Mucosa of stomach (tissue), 1 donor: ENCODE results near the gene GOLGA8N.

Experiments
- H3K27me3 ChIP-seq: one replicate; pipeline ENCODE4 v1.7.0; 2013; ENCODE audit warnings: mild to moderate bottlenecking, low read length; ENCODE audit not compliant: control insufficient read depth, insufficient read depth
- H3K36me3 ChIP-seq: one replicate; pipeline ENCODE4 v1.7.0; 2013; ENCODE audit warnings: low read length; ENCODE audit not compliant: control insufficient read depth, insufficient read depth
- H3K4me1 ChIP-seq: one replicate; pipeline ENCODE4 v1.7.0; 2013; ENCODE audit warnings: mild to moderate bottlenecking, low read length; ENCODE audit not compliant: control insufficient read depth, insufficient read depth
- H3K4me3 ChIP-seq: one replicate; pipeline ENCODE4 v1.7.0; 2013; ENCODE audit warnings: low read length
- H3K9ac ChIP-seq: one replicate; pipeline ENCODE4 v1.7.0; 2013; ENCODE audit warnings: mild to moderate bottlenecking, low read length, moderate library complexity
- H3K9me3 ChIP-seq: one replicate; pipeline ENCODE4 v1.7.0; 2013; ENCODE audit warnings: mild to moderate bottlenecking, low read length, moderate library complexity; ENCODE audit not compliant: control insufficient read depth
- donor health status: Pancreatic carcinoma.

The GOLGA8N gene

GRCh38 chr15:32636410-32636809, 43.2 kb downstream of the GOLGA8N start:
- Histone ChIP-seq H3K9me3 (no peaks in the 10 kb centered on the region), H3K4me3 (no peak overlapping the region), H3K36me3 (no peaks in the 10 kb centered on the region), H3K27me3 (no peaks in the 10 kb centered on the region), H3K9ac (no peak overlapping the region), H3K4me1 (no peaks in the 10 kb centered on the region)

DNA sequence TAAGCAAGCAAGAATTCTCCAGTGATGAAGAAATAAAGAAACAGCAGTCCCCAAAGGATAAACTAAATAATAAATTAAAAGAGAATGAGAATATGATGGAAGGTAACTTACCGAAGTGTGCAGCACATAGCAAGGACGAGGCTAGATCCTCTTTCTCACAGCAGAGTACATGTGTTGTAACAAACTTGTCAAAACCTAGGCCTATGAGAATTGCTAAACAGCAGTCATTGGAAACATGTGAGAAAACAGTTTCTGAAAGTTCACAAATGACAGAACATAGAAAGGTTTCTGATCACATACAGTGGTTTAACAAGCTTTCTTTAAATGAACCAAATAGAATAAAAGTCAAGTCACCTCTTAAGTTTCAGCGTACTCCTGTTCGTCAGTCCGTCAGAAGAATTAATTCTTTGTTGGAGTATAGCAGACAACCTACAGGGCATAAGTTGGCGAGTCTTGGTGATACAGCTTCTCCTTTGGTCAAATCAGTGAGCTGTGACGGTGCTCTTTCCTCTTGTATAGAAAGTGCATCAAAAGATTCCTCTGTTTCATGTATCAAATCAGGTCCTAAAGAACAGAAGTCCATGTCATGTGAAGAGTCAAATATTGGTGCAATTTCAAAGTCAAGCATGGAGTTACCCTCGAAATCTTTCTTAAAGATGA, 43.8 kb downstream of the GOLGA8N start:
- no peaks in the 10 kb centered on the region for H3K4me1 ChIP-seq
- H3K4me3 ChIP-seq: no peak overlapping the region
- H3K9ac ChIP-seq: no peak overlapping the region
- peaks cover 5% of the 10 kb centered on the region for H3K27me3 ChIP-seq
- H3K36me3 ChIP-seq: no peaks in the 10 kb centered on the region
- H3K9me3 ChIP-seq: no peaks in the 10 kb centered on the region

GRCh38 chr15:32637704-32638103, 44.4 kb downstream of the GOLGA8N start:
- H3K4me1 ChIP-seq: no peaks in the 10 kb centered on the region
- H3K27me3 ChIP-seq: peaks cover 5% of the 10 kb centered on the region
- no peaks in the 10 kb centered on the region for H3K36me3 ChIP-seq
- no peaks in the 10 kb centered on the region for H3K9me3 ChIP-seq
- no peak overlapping the region for H3K4me3 ChIP-seq
- H3K9ac ChIP-seq: no peak overlapping the region

- Histone ChIP-seq H3K36me3 (no peaks in the 10 kb centered on the region), H3K9me3 (no peaks in the 10 kb centered on the region), H3K9ac (peak within 1 kb of the TSS; percentile 17), H3K4me3 (peak within 1 kb of the TSS; percentile 25), H3K4me1 (no peaks in the 10 kb centered on the region), H3K27me3 (peaks cover 5% of the 10 kb centered on the region)
Observed at GRCh38 chr15:32641517-32642059, 48.3 kb downstream of the GOLGA8N start, which contains the start of gene SCG5. SCG5 (plus strand) TSS chr15:32641710; CDS start chr15:32643593, 1,883 bp downstream.

GRCh38 chr15:32642667-32643435, 49.6 kb downstream of the GOLGA8N start:
- no peaks in the 10 kb centered on the region for H3K4me1 ChIP-seq
- peaks cover 5% of the 10 kb centered on the region for H3K27me3 ChIP-seq
- no peaks in the 10 kb centered on the region for H3K36me3 ChIP-seq
- no peaks in the 10 kb centered on the region for H3K9me3 ChIP-seq
- H3K9ac ChIP-seq: no peak overlapping the region
- no peak overlapping the region for H3K4me3 ChIP-seq

DNA sequence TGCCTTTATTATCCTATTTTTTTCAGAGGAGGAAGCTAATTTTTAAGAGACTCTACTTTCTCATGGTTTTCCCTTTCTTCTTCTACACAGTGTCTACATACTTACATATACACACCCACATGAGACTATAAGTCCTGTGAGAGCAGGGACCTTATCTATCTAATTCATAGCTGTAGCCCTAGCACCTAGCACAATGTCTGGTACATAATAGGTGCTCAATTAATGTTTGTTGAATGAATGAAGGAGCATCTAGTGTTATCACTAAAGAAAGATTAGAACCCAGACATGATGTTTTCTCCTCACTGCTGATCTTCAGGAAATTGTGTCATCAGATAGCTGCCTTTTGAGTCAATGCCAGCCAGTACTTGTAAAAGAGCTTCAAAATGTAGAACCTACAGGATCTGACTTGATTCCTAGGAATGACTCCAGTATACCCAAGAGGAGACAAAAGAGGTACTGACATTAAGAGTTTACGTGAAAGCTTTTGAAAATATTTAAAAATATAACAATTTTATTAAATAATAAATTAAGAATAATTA, 50.7 kb downstream of the GOLGA8N start:
- no peaks in the 10 kb centered on the region for H3K9me3 ChIP-seq
- no peaks in the 10 kb centered on the region for H3K36me3 ChIP-seq
- H3K27me3 ChIP-seq: peaks cover 5% of the 10 kb centered on the region
- no peaks in the 10 kb centered on the region for H3K4me1 ChIP-seq
- H3K9ac ChIP-seq: no peak overlapping the region
- H3K4me3 ChIP-seq: no peak overlapping the region

DNA sequence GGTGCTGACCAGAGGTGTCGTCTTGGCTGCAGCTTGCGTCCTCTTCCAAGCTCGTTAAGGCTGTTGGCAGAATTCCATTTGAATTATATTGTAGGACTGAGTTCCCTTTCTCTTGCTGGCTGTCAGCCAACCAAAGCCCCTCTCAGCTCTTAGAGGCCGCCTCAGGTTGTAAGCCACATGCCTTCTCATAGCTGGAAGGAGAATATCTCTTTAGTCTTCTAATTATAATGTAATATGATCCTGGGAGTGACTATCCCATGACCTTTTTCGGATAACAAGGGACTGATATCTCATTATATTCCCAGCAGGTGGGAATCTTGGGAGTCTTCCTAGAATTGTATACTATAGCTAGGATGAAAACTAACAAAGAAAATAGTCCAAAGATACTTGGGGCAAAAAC, 53.0 kb downstream of the GOLGA8N start:
- H3K9me3 ChIP-seq: no peaks in the 10 kb centered on the region

GRCh38 chr15:32649342-32649741, 56.1 kb downstream of the GOLGA8N start:
- Histone ChIP-seq H3K4me1 (no peaks in the 10 kb centered on the region), H3K9ac (no peak overlapping the region), H3K4me3 (no peak overlapping the region), H3K36me3 (no peaks in the 10 kb centered on the region), H3K27me3 (no peaks in the 10 kb centered on the region), H3K9me3 (no peaks in the 10 kb centered on the region)

More for the DNA sequence above, 53.0 kb downstream of the GOLGA8N start:
- Histone ChIP-seq H3K36me3 (no peaks in the 10 kb centered on the region), H3K27me3 (peaks cover 5% of the 10 kb centered on the region), H3K4me1 (no peaks in the 10 kb centered on the region), H3K9ac (no peak overlapping the region), H3K4me3 (no peak overlapping the region)

GRCh38 chr15:32651229-32651837, 58.1 kb downstream of the GOLGA8N start:
- H3K4me3 ChIP-seq: no peak overlapping the region
- H3K4me1 ChIP-seq: peaks cover 1% of the 10 kb centered on the region
- no peak overlapping the region for H3K9ac ChIP-seq
- H3K36me3 ChIP-seq: no peaks in the 10 kb centered on the region
- no peaks in the 10 kb centered on the region for H3K27me3 ChIP-seq
- no peaks in the 10 kb centered on the region for H3K9me3 ChIP-seq

GRCh38 chr15:32652178-32652577, 58.9 kb downstream of the GOLGA8N start:
- H3K4me3 ChIP-seq: no peak overlapping the region
- no peak overlapping the region for H3K9ac ChIP-seq
- H3K9me3 ChIP-seq: no peaks in the 10 kb centered on the region
- H3K27me3 ChIP-seq: no peaks in the 10 kb centered on the region
- no peaks in the 10 kb centered on the region for H3K36me3 ChIP-seq
- peaks cover 7% of the 10 kb centered on the region for H3K4me1 ChIP-seq

DNA sequence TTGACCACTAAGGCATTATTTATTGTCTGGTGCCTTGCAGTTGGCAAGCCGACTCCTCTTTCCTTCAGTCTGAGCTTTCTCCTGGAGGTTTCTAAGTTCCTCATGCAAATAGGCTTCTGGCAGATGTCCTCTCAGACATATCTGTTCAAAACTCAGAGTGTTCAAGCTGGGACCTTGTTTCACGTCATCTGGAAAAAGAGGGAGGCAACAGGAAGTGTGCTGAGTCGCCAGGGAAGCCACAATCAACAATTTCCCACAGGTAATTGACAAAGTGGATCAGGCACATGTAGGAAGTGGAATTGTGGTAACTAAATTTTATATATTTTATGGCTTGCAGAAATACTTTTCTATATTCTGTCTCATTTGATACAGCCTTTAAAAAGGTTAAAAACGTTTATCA, 62.8 kb downstream of the GOLGA8N start:
- Histone ChIP-seq H3K27me3 (no peaks in the 10 kb centered on the region), H3K4me1 (peaks cover 16% of the 10 kb centered on the region), H3K9me3 (no peaks in the 10 kb centered on the region), H3K9ac (no peak overlapping the region), H3K36me3 (no peaks in the 10 kb centered on the region), H3K4me3 (no peak overlapping the region)

DNA sequence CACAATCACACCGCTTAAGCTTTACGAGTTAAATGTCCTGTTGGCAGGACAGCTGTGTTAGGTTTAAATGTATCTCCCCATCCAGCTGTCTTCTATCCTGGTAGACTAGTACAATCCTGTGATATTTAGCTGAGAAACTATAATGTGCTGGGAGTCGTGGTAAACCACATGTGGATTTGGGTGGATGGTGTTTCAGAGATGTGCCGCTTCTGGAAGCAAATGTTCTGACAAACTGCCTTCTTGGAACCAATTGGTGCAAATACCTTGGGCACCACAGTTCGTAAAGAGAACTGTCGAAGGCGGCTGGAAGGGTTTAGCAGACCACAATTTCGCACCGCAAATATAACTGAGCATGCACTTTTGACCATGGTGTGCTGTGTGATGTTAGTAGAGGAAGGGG, 63.2 kb downstream of the GOLGA8N start:
- Histone ChIP-seq H3K36me3 (no peaks in the 10 kb centered on the region), H3K4me1 (peaks cover 16% of the 10 kb centered on the region), H3K9me3 (no peaks in the 10 kb centered on the region), H3K9ac (no peak overlapping the region), H3K27me3 (no peaks in the 10 kb centered on the region), H3K4me3 (no peak overlapping the region)
